HepG2 (cell line): Measurements from ENCODE around the gene CNPY4. TPM values are rescaled to one million over a fixed set of nuclear protein-coding genes. Genes with fewer than 3 reads are reported as not detected.
A peak's percentile ranks its signal among the peaks of the same experiment; 100 is the strongest.

Experiments used
- CBFB ChIP-seq: sonication (generic); formaldehyde crosslinking; IDR thresholded peaks from 2 replicates; pipeline ENCODE4 v1.4.0; 2020; ENCODE audit warnings: missing genetic modification reagents
- FOXP4 ChIP-seq: sonication (generic); formaldehyde crosslinking; IDR thresholded peaks from 2 replicates; pipeline ENCODE4 v1.4.0; 2020; ENCODE audit warnings: missing genetic modification reagents
- IKZF5 ChIP-seq: IDR thresholded peaks from 2 replicates; pipeline ENCODE4 v1.6.1; 2018; ENCODE audit warnings: missing genetic modification reagents, mild to moderate bottlenecking, missing compliant biosample characterization
- KLF9 ChIP-seq: IDR thresholded peaks from 2 replicates; pipeline ENCODE4 v1.6.1; 2016; ENCODE audit warnings: low read depth
- NAIF1 ChIP-seq: sonication (generic); formaldehyde crosslinking; IDR thresholded peaks from 2 replicates; pipeline ENCODE4 v1.5.0; 2020; ENCODE audit warnings: mild to moderate bottlenecking, missing genetic modification reagents, borderline replicate concordance
- NFIC ChIP-seq: IDR thresholded peaks from 2 replicates; pipeline ENCODE4 v1.6.1; 2012; ENCODE audit warnings: mild to moderate bottlenecking, low read length, inconsistent platforms
- NFYC ChIP-seq: IDR thresholded peaks from 2 replicates; pipeline ENCODE4 v1.6.1; 2016; ENCODE audit warnings: missing genetic modification reagents, missing compliant biosample characterization
- PHB2 ChIP-seq: fragments of 450-650 bp; IDR thresholded peaks from 2 replicates; pipeline ENCODE4 v1.6.1; 2018; ENCODE audit not compliant: partially characterized antibody
- SRF ChIP-seq: IDR thresholded peaks from 2 replicates; pipeline ENCODE4 v1.6.1; 2011; ENCODE audit warnings: mild to moderate bottlenecking, low read depth, low read length, moderate library complexity
- ZFYVE20 ChIP-seq: sonication (generic); formaldehyde crosslinking; IDR thresholded peaks from 2 replicates; pipeline ENCODE4 v1.8.0; 2023; ENCODE audit warnings: low read depth, mild to moderate bottlenecking, moderate library complexity, missing genetic modification reagents, borderline replicate concordance
- ZMAT5 ChIP-seq: sonication (generic); formaldehyde crosslinking; IDR thresholded peaks from 2 replicates; pipeline ENCODE4 v1.5.0; 2020; ENCODE audit warnings: mild to moderate bottlenecking, low read depth, missing genetic modification reagents, borderline replicate concordance
- ZNF264 ChIP-seq: sonication (generic); formaldehyde crosslinking; IDR thresholded peaks from 2 replicates; pipeline ENCODE4 v1.4.0; 2020; ENCODE audit warnings: missing genetic modification reagents
- ZNF407 ChIP-seq: sonication (generic); formaldehyde crosslinking; IDR thresholded peaks from one replicate; pipeline ENCODE4 v1.5.1; 2020; ENCODE audit warnings: mild to moderate bottlenecking, missing genetic modification reagents; ENCODE audit errors: not compliant biosample characterization
- ZNF431 ChIP-seq: sonication (generic); formaldehyde crosslinking; IDR thresholded peaks from 2 replicates; pipeline ENCODE4 v1.9.0; 2022; ENCODE audit warnings: missing genetic modification reagents, low read depth, mild to moderate bottlenecking, borderline replicate concordance
- ZNF460 ChIP-seq: sonication (generic); formaldehyde crosslinking; IDR thresholded peaks from 2 replicates; pipeline ENCODE4 v1.5.1; 2020; ENCODE audit warnings: missing genetic modification reagents, mild to moderate bottlenecking, borderline replicate concordance
- ZNF530 ChIP-seq: sonication (generic); formaldehyde crosslinking; IDR thresholded peaks from 2 replicates; pipeline ENCODE4 v1.5.0; 2020; ENCODE audit warnings: low read depth, mild to moderate bottlenecking, missing genetic modification reagents
- ZNF564 ChIP-seq: sonication (generic); formaldehyde crosslinking; IDR thresholded peaks from 2 replicates; pipeline ENCODE4 v1.8.1; 2023; ENCODE audit warnings: mild to moderate bottlenecking, missing genetic modification reagents
- ZNF703 ChIP-seq: sonication (generic); formaldehyde crosslinking; IDR thresholded peaks from 2 replicates; pipeline ENCODE4 v1.5.1; 2020; ENCODE audit warnings: missing genetic modification reagents, mild to moderate bottlenecking, moderate library complexity, borderline replicate concordance
- ZNF724P ChIP-seq: sonication (generic); formaldehyde crosslinking; IDR thresholded peaks from 2 replicates; pipeline ENCODE4 v1.8.0; 2022; ENCODE audit warnings: missing genetic modification reagents, borderline replicate concordance
- polyA plus RNA-seq, 8 experiments: library from polyadenylated mRNA; depleted of rRNA in 3 of 8; stranded (reverse) in 7 of 8; unstranded in 1 of 8; fragments of >200 nt; fragmentation: Illumina TruSeq in 4 of 8; extraction: Trizol in 4 of 8; gene quantifications; 2 replicates each; pipeline versions ENCODE4 v1.2.1 to v1.2.3, GENCODE V29; 2011 to 2016; ENCODE audit warnings: low read depth in 4 of 8, missing spikeins in 1 of 8, mixed read lengths in 1 of 8; ENCODE audit not compliant: insufficient read depth in 1 of 8
- total RNA-seq, 5 experiments: library from RNA; depleted of rRNA; stranded (reverse); fragments of >200 nt; fragmentation: Illumina TruSeq; extraction: Trizol; gene quantifications; 2 replicates each; pipeline ENCODE4 v1.2.3, GENCODE V29; 2016; ENCODE audit warnings: low read depth in 1 of 5

The CNPY4 gene
- total and polyA plus RNA-seq, 2 of the 13 experiments (the other 11 are each of a cell fraction or from before 2014, with no cell fraction given): 6.2 to 12.7 TPM

- TF ChIP-seq ZNF407 (CRISPR knock-in tag): no peak
- no peak; the same call in 1 of the 2 replicates for TF ChIP-seq NFYC (CRISPR knock-in tag)
- no peak for TF ChIP-seq ZNF530
- TF ChIP-seq ZNF703 (CRISPR knock-in tag): no peak
- no peak; the same call in 1 of the 2 replicates for TF ChIP-seq ZNF460 (CRISPR knock-in tag)
- TF ChIP-seq ZNF564 (CRISPR knock-in tag): peak; percentile 51; the same call in 1 of the 2 replicates
- no peak for TF ChIP-seq CBFB (CRISPR knock-in tag)
- TF ChIP-seq FOXP4: peak; percentile 53; the same call in 1 of the 2 replicates
- TF ChIP-seq ZNF724P (CRISPR knock-in tag): no peak
- TF ChIP-seq KLF9 (CRISPR knock-in tag): no peak
- no peak for TF ChIP-seq NAIF1 (CRISPR knock-in tag)
- TF ChIP-seq IKZF5: peak; percentile 82
- no peak for TF ChIP-seq ZMAT5 (CRISPR knock-in tag)
- 0 out of 2 replicates have a peak, but pooled peaks have one; percentile 24 for TF ChIP-seq NFIC
- TF ChIP-seq PHB2: no peak
- no peak for TF ChIP-seq SRF
- TF ChIP-seq ZNF431: no peak
- TF ChIP-seq ZNF264 (CRISPR knock-in tag): 0 out of 2 replicates have a peak, but pooled peaks have one; percentile 31
- TF ChIP-seq ZFYVE20 (CRISPR knock-in tag): no peak
Observed at GRCh38 chr7:100122067-100122466, 2.6 kb downstream of the CNPY4 start (continued).
